Left lung (tissue), 10 donors: Measurements from ENCODE around the gene MYADML2. TPM values are rescaled to one million over a fixed set of nuclear protein-coding genes. Genes with fewer than 3 reads are reported as not detected.

Experiments used
- ATAC-seq: fragments of 200-7000 bp; cut with Tn5 transposase; one replicate; pipeline ENCODE4 v1.9.1; 2020; ENCODE audit warnings: moderate library complexity
- DNase-seq, 4 donors: peaks; one replicate each; pipeline ENCODE4 v3.0.0-alpha.2; 2013 to 2020
- H3K27ac ChIP-seq, 2 donors: fragments of 200-600 bp; sonication (generic) in 1 of 2; one replicate each; pipeline versions ENCODE4 v1.5.0 to v1.8.0; 2020 to 2021
- H3K27me3 ChIP-seq, 2 donors: fragments of 200-600 bp; sonication (generic) in 1 of 2; one replicate each; pipeline versions ENCODE4 v1.5.0 to v1.8.0; 2020 to 2021
- H3K36me3 ChIP-seq, 2 donors: fragments of 200-600 bp; sonication (generic) in 1 of 2; one replicate each; pipeline versions ENCODE4 v1.5.0 to v1.8.0; 2020 to 2021
- H3K4me1 ChIP-seq, 2 donors: fragments of 200-600 bp; one replicate each; pipeline ENCODE4 v1.8.0; 2021
- H3K4me3 ChIP-seq, 2 donors: fragments of 200-600 bp; sonication (generic) in 1 of 2; one replicate each; pipeline versions ENCODE4 v1.5.0 to v1.8.0; 2020 to 2021; ENCODE audit warnings: mild to moderate bottlenecking in 1 of 2
- H3K9me3 ChIP-seq, 2 donors: fragments of 200-600 bp; sonication (generic) in 1 of 2; one replicate each; pipeline versions ENCODE4 v1.5.0 to v1.8.0; 2020 to 2021
- intact Hi-C, 2 donors: fragments of 100-400 bp; cut with DNase I; formaldehyde crosslinking; loops; one replicate each; pipeline versions ENCODE4 v1.11.2 to v1.14.2; 2022
- polyA plus RNA-seq, 6 donors: library from polyadenylated mRNA; unstranded; fragments of 120-200 nt; gene quantifications; one replicate each; pipeline ENCODE4 v1.2.1, GENCODE V29; 2013; ENCODE audit not compliant: insufficient read length in 6 of 6
- total RNA-seq, 2 donors: library from RNA; stranded (reverse); fragmentation: NEBNext Ultra II Directional; extraction: Animal tissue kit (Norgen Biotek cat#: 25700); gene quantifications; one replicate each; pipeline ENCODE4 v1.2.1, GENCODE V29; 2021
- TF ChIP-seq, protein P1 (sequence below), 2 donors: fragments of 200-600 bp; sonication (generic) in 1 of 2; IDR thresholded peaks; one replicate each; pipeline versions ENCODE4 v1.5.0 to v1.8.0; 2021; ENCODE audit warnings: antibody characterized with exemption in 2 of 2
- donor health status: DM: no; HTN: yes; CAD: no.
- donor health status: DM: no; HTN: no; CAD: no.

Gene MYADML2
- total and polyA plus RNA-seq, 8 donors, result 0.08 to 0.20 (median 0.09) TPM; not detected in 3

DNA sequence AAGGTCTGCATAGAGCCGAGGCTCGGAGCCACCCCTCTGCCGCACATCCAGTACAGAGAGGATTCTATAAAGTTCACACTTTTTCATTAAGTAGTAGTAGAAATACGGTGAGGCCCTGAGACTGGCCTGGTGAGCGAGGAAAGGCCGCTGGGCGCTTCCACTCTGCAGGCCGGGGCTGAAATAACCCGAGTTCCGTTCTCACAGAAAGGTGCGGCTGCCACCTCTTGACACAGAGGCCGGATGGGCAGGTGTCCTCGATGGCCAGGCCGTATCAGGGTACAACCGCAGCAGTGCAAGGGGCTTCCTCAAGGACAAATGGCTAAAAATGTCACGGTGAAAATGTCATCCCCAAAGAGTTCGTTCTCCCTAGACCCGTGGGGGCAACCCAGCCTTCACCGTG, 35.1 kb downstream of the MYADML2 start:
- TF ChIP-seq, protein P1, sequence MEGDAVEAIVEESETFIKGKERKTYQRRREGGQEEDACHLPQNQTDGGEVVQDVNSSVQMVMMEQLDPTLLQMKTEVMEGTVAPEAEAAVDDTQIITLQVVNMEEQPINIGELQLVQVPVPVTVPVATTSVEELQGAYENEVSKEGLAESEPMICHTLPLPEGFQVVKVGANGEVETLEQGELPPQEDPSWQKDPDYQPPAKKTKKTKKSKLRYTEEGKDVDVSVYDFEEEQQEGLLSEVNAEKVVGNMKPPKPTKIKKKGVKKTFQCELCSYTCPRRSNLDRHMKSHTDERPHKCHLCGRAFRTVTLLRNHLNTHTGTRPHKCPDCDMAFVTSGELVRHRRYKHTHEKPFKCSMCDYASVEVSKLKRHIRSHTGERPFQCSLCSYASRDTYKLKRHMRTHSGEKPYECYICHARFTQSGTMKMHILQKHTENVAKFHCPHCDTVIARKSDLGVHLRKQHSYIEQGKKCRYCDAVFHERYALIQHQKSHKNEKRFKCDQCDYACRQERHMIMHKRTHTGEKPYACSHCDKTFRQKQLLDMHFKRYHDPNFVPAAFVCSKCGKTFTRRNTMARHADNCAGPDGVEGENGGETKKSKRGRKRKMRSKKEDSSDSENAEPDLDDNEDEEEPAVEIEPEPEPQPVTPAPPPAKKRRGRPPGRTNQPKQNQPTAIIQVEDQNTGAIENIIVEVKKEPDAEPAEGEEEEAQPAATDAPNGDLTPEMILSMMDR (IDR thresholded peaks at IDR 0.05), result no peak
- H3K27ac ChIP-seq, result peak overlapping the region in 1 of 2 donors; percentile 48
- no peaks in the 10 kb centered on the region for H3K9me3 ChIP-seq
- intact Hi-C loops, result no loop called here
- ATAC-seq (no peak), DNase-seq (no peak)
- no peaks in the 10 kb centered on the region for H3K27me3 ChIP-seq
- no peak overlapping the region for H3K4me3 ChIP-seq
- peaks cover 18 to 49% of the 10 kb centered on the region in 2 donors for H3K4me1 ChIP-seq
- peaks cover 0 to 68% of the 10 kb centered on the region in 2 donors for H3K36me3 ChIP-seq

DNA sequence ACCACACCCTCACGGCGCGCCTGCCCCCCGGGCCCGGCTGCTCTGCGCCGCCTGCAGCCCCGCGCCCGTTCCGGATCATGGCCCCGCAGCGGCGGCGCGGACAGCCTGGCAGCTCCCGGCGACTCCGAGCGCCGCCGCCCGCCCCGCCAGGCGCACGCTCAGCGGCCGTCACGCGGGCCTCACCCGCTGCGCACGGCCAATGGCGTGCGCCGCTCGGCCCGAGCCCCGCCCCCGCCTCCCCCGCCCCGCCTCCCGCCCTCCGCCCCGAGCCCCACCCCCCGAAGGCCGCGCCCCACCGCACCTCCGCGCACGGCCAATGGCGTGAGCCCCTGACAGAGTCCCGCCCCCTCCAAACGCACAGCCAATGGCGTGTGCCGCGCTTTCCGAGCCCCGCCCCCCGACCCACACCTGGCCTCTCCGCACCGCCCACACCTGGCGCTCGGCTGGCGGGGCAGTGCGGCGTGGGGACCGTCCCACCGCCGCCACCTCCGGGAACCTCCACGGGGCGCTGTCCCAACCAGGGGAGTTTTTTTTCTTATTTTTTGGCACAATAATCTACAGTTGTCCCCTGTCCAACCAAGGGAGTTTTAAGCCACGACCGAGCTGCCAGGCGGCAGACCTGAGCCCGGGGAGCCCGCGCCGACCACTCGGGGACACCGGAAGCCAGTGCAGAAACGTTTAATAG, 35.6 kb downstream of the MYADML2 start, which contains the start of gene PCYT2:
TSS of gene PCYT2 (minus strand) at position 123 of the 685 bp plus-strand sequence. CDS start at position 79, 44 bp downstream.
- peak; percentile 97 for ATAC-seq
- Histone ChIP-seq H3K27ac (peak within 1 kb of the TSS in 1 of 2 donors; percentile 53), H3K4me1 (peaks cover 12 to 43% of the 10 kb centered on the region in 2 donors), H3K27me3 (no peaks in the 10 kb centered on the region), H3K9me3 (no peaks in the 10 kb centered on the region), H3K36me3 (peaks cover 0 to 73% of the 10 kb centered on the region in 2 donors), H3K4me3 (peak within 1 kb of the TSS; percentile 73 to 81)
- TF ChIP-seq, protein P1 (IDR thresholded peaks at IDR 0.05), result no peak
- intact Hi-C loops, result no loop called here
- DNase-seq, result peak; percentile 76 to 93 (median 93)

DNA sequence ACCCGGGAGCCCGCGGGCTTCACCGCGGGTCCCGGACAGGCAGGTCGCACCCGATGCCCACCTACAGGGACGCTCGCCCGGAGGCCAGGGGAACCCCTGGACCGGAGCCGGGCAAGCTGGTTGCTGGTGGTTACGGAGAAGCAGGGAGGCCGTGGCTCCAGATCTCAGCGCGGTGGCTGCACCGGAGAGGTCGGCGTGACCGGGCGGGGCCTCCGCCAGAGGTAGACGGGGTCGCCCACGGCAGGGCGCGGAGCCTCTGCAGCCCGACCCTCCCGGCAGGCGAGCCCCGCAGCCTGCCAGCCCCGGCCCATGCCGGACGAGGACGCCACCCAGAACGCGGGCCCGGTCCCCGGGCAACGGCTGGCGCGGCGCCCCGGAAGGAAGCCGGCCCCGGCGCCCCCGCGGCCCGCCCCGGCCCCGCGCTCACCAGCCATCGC, 36.2 kb downstream of the MYADML2 start:
- ATAC-seq, result peak; percentile 1
- Histone ChIP-seq H3K9me3 (no peaks in the 10 kb centered on the region), H3K4me1 (peaks cover 10 to 37% of the 10 kb centered on the region in 2 donors), H3K4me3 (peak overlapping the region; percentile 73 to 81), H3K27ac (peak overlapping the region in 1 of 2 donors; percentile 53), H3K36me3 (peaks cover 0 to 77% of the 10 kb centered on the region in 2 donors), H3K27me3 (no peaks in the 10 kb centered on the region)
- no peak for DNase-seq
- TF ChIP-seq, protein P1 (IDR thresholded peaks at IDR 0.05), result no peak
- intact Hi-C loops, result no loop called here

DNA sequence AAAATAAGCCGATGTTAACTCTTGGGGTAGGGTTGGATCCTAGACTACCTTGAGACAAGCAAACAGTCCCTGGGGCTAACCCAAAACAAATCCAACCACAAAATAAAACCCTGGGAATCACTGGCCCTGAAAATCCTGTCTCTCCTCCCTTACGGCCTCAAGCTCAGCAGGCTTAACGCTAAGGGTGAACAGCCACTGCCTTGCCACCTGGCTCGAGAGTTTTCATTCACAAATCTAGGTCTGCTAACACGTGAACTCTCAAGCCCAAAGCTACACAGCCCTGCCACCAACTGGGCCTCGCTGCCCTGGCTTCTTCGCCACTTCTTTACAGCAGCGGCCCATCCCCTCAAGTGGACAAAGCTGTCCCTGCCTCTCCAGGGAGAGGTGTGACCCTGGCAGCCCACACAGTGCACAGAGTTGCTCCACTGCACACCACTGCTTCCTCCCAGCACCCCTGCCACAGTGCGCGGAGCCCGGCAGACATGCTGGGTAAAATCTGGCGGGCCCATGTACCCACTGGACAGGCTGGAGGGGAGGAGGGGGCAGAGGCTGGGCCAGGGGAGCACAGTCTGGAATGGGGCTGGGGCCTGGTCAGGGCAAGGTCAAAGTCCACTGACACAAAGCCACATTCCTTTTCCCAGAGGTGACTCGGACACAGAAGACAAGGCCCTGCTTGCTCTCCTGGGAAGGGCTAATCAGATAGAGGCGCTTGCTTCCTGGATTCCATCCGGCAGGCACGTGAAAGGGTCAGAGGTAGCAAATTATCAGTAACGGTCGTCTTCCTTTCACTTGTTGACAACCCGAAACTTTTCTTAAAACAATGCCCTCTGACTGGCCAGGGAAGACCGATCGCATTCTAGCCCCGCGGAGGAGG, 36.8 kb downstream of the MYADML2 start:
- H3K4me1 ChIP-seq, result peaks cover 10 to 33% of the 10 kb centered on the region in 2 donors
- peak overlapping the region in 1 of 2 donors; percentile 53 for H3K27ac ChIP-seq
- peaks cover 0 to 77% of the 10 kb centered on the region in 2 donors for H3K36me3 ChIP-seq
- no peaks in the 10 kb centered on the region for H3K9me3 ChIP-seq
- DNase-seq, result no peak
- H3K27me3 ChIP-seq, result no peaks in the 10 kb centered on the region
- H3K4me3 ChIP-seq, result peak overlapping the region; percentile 73 to 81
- ATAC-seq, result no peak
- TF ChIP-seq, protein P1 (IDR thresholded peaks at IDR 0.05), result no peak
- intact Hi-C loops, result no loop called here

DNA sequence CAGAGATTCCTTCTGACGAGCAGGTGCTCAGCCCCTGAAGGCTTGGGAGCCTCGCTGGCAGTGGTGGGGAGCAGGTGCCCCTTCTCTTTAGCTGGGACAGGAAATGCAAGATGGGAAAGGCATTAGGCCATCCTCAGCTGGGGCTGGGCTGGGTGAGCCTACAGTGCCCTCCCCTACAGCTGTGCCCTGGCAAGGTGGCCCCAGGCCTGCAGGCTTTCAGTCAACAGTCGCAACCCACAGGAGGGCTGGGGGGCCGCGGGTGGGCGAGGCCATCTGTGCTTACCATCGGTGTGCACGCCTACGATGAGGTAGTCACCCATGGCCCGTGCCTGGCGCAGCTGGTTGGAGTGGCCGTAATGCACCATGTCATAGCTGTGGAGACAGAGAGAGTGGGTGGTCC, 37.8 kb downstream of the MYADML2 start:
- Histone ChIP-seq H3K27ac (no peak overlapping the region), H3K4me1 (peaks cover 10 to 33% of the 10 kb centered on the region in 2 donors), H3K27me3 (no peaks in the 10 kb centered on the region), H3K9me3 (no peaks in the 10 kb centered on the region), H3K4me3 (no peak overlapping the region), H3K36me3 (peaks cover 0 to 77% of the 10 kb centered on the region in 2 donors)
- TF ChIP-seq, protein P1 (IDR thresholded peaks at IDR 0.05), result no peak
- intact Hi-C loops, result no loop called here
- no peak for DNase-seq
- no peak for ATAC-seq
